Thyroid gland (tissue), 4 donors: ENCODE results near the gene C17orf50. TPM values are rescaled to one million over a fixed set of nuclear protein-coding genes. Genes with fewer than 3 reads are reported as not detected.

ENCODE experiments used
- DNase-seq, 2 donors: peaks; one replicate each; pipeline ENCODE4 v3.0.0-alpha.2; 2019
- H3K27ac ChIP-seq, 3 donors: fragments of 200-600 bp; sonication (generic); 1 replicate in 2 of 3; 2 replicates in 1 of 3; pipeline ENCODE4 v1.5.1; 2016 to 2019; ENCODE audit warnings: mild to moderate bottlenecking in 1 of 3, moderate library complexity in 1 of 3
- H3K27me3 ChIP-seq: fragments of 200-600 bp; sonication (generic); one replicate; pipeline ENCODE4 v1.5.1; 2019
- H3K36me3 ChIP-seq, 2 donors: fragments of 200-600 bp; sonication (generic); one replicate each; pipeline ENCODE4 v1.5.1; 2016 to 2019
- H3K4me1 ChIP-seq, 2 donors: fragments of 200-600 bp; sonication (generic); one replicate each; pipeline ENCODE4 v1.5.1; 2017 to 2019
- H3K4me3 ChIP-seq, 3 donors: fragments of 200-600 bp; sonication (generic); replicated peaks in 1 of 3; 1 replicate in 2 of 3; 2 replicates in 1 of 3; pipeline ENCODE4 v1.5.1; 2016; ENCODE audit warnings: mild to moderate bottlenecking in 1 of 3
- H3K9me3 ChIP-seq: fragments of 200-600 bp; sonication (generic); one replicate; pipeline ENCODE4 v1.5.1; 2017
- CTCF ChIP-seq, 6 experiments: fragments of 200-600 bp in 3 of 6; fragments of 450-650 bp in 3 of 6; sonication (generic) in 3 of 6; IDR thresholded peaks; one replicate each; pipeline ENCODE4 v1.5.1; 2016 to 2019; ENCODE audit warnings: antibody characterized with exemption in 6 of 6, mild to moderate bottlenecking in 2 of 6, inconsistent platforms in 1 of 6, moderate library complexity in 1 of 6
- POLR2A ChIP-seq, 2 donors: fragments of 450-650 bp; IDR thresholded peaks; one replicate each; pipeline ENCODE4 v1.6.1; 2017; ENCODE audit warnings: antibody characterized with exemption in 2 of 2, mild to moderate bottlenecking in 2 of 2, moderate library complexity in 1 of 2
- WGBS, 2 donors: methylation state at CpG; one replicate each; pipeline ENCODE4 v1.1.5; 2017; 5-methylcytosine and 5-hydroxymethylcytosine counted together
- intact Hi-C: fragments of 100-400 bp; cut with DNase I; formaldehyde crosslinking; loops from one replicate; pipeline ENCODE4 v1.15.1; 2023
- total RNA-seq, 4 donors: library from RNA; depleted of rRNA; stranded (reverse); fragments of >200 nt; gene quantifications; one replicate each; pipeline ENCODE4 v1.2.3, GENCODE V29; 2016

C17orf50 gene
- total RNA-seq, 4 donors from 2014 or later: 0.40 TPM; not detected in 3

GRCh38 chr17:35752471-35752870, 8.2 kb upstream of the C17orf50 start:
- TF ChIP-seq POLR2A (IDR thresholded peaks at IDR 0.05): no peak
- no peak for TF ChIP-seq CTCF (IDR thresholded peaks at IDR 0.05)
- no peak overlapping the region for H3K27ac ChIP-seq
- H3K4me1 ChIP-seq: peaks cover 12% of the 10 kb centered on the region in 2 donors
- no peak overlapping the region for H3K4me3 ChIP-seq
- H3K36me3 ChIP-seq: no peaks in the 10 kb centered on the region
- peak; percentile 52 to 53 for DNase-seq
- intact Hi-C loops: no loop called here
- 51% methylated on average over 8 to 14 of the region's 16 CpGs for whole genome bisulfite sequencing, 2 donors
- no peaks in the 10 kb centered on the region for H3K27me3 ChIP-seq
- H3K9me3 ChIP-seq: no peaks in the 10 kb centered on the region

GRCh38 chr17:35752945-35753764, 7.5 kb upstream of the C17orf50 start, which contains the start of gene GAS2L2:
Gene GAS2L2 (minus strand): TSS chr17:35753239. CDS start chr17:35752850, 389 bp downstream.
- TF ChIP-seq POLR2A (IDR thresholded peaks at IDR 0.05) (no peak), CTCF (IDR thresholded peaks at IDR 0.05) (no peak)
- DNase-seq: peak; percentile 62 to 71
- H3K4me1 ChIP-seq: peaks cover 12% of the 10 kb centered on the region in 2 donors
- intact Hi-C loops: no loop called here
- H3K36me3 ChIP-seq: no peaks in the 10 kb centered on the region
- no peaks in the 10 kb centered on the region for H3K9me3 ChIP-seq
- H3K27me3 ChIP-seq: no peaks in the 10 kb centered on the region
- WGBS, 2 donors: 25 to 51% methylated on average over 6 to 9 of the region's 9 CpGs
- H3K27ac ChIP-seq: no peak within 1 kb of the TSS
- no peak within 1 kb of the TSS for H3K4me3 ChIP-seq

GRCh38 chr17:35757243-35757642, 3.4 kb upstream of the C17orf50 start:
- H3K27me3 ChIP-seq: no peaks in the 10 kb centered on the region
- H3K36me3 ChIP-seq: no peaks in the 10 kb centered on the region
- H3K27ac ChIP-seq: no peak overlapping the region
- intact Hi-C loops: no loop called here
- no peaks in the 10 kb centered on the region for H3K9me3 ChIP-seq
- no peak for DNase-seq
- H3K4me1 ChIP-seq: peaks cover 7 to 8% of the 10 kb centered on the region in 2 donors
- TF ChIP-seq POLR2A (IDR thresholded peaks at IDR 0.05) (no peak), CTCF (IDR thresholded peaks at IDR 0.05) (no peak)
- no peak overlapping the region for H3K4me3 ChIP-seq

- no peak overlapping the region for H3K4me3 ChIP-seq
- WGBS, 2 donors: 87 to 91% methylated on average over 5 of the region's 5 CpGs
- TF ChIP-seq POLR2A (IDR thresholded peaks at IDR 0.05): no peak
- TF ChIP-seq CTCF (IDR thresholded peaks at IDR 0.05): no peak
- no peaks in the 10 kb centered on the region for H3K9me3 ChIP-seq
- no peaks in the 10 kb centered on the region for H3K36me3 ChIP-seq
- H3K27ac ChIP-seq: no peak overlapping the region
- H3K27me3 ChIP-seq: no peaks in the 10 kb centered on the region
- no peak for DNase-seq
- peaks cover 7 to 9% of the 10 kb centered on the region in 2 donors for H3K4me1 ChIP-seq
- intact Hi-C loops: no loop called here
These were observed 914 bp downstream of the C17orf50 start for GRCh38 chr17:35761601-35762000.

- TF ChIP-seq POLR2A (IDR thresholded peaks at IDR 0.05) (no peak), CTCF (IDR thresholded peaks at IDR 0.05) (no peak)
- Histone ChIP-seq H3K4me1 (peaks cover 7 to 9% of the 10 kb centered on the region in 2 donors), H3K36me3 (no peaks in the 10 kb centered on the region), H3K27me3 (no peaks in the 10 kb centered on the region), H3K9me3 (no peaks in the 10 kb centered on the region), H3K27ac (peak overlapping the region in 1 of 3 donors; percentile 56), H3K4me3 (peak overlapping the region in 1 of 3 donors; percentile 25)
- DNase-seq: peak in 1 of 2 donors; percentile 12
- 35 to 37% methylated on average over 17 of the region's 17 CpGs for WGBS, 2 donors
- intact Hi-C loops: loop anchor here (2.0 kb wide), 1 partner anchor 41 kb away; no protein-coding TSS in a partner anchor
These were observed 3.1 kb downstream of the C17orf50 start for GRCh38 chr17:35763767-35764122.
